Endothelial cell (in vitro differentiated cells): ENCODE data around the gene THAP2. TPM values are rescaled to one million over a fixed set of nuclear protein-coding genes. Genes with fewer than 3 reads are reported as not detected.

Experiments
- DNase-seq: peaks from one replicate; pipeline ENCODE4 v3.0.0; 2021; ENCODE audit warnings: low spot score
- H3K27ac Mint-ChIP-seq: one replicate; pipeline ENCODE4 v1.8.0; 2021; ENCODE audit warnings: mixed read lengths, inconsistent platforms; ENCODE audit not compliant: unreplicated experiment
- H3K27me3 Mint-ChIP-seq: one replicate; pipeline ENCODE4 v1.8.0; 2021; ENCODE audit warnings: mild to moderate bottlenecking, moderate library complexity, mixed read lengths, inconsistent platforms; ENCODE audit not compliant: unreplicated experiment
- H3K36me3 Mint-ChIP-seq: one replicate; pipeline ENCODE4 v1.8.0; 2021; ENCODE audit warnings: mild to moderate bottlenecking, low read depth, mixed read lengths, inconsistent platforms; ENCODE audit not compliant: unreplicated experiment
- H3K4me1 Mint-ChIP-seq: one replicate; pipeline ENCODE4 v1.8.0; 2021; ENCODE audit warnings: mild to moderate bottlenecking, mixed read lengths, inconsistent platforms; ENCODE audit not compliant: unreplicated experiment
- H3K4me3 Mint-ChIP-seq: one replicate; pipeline ENCODE4 v1.8.0; 2021; ENCODE audit warnings: mild to moderate bottlenecking, mixed read lengths, inconsistent platforms; ENCODE audit not compliant: unreplicated experiment
- H3K9me3 Mint-ChIP-seq: one replicate; pipeline ENCODE4 v1.8.0; 2021; ENCODE audit warnings: mixed read lengths, inconsistent platforms; ENCODE audit not compliant: unreplicated experiment
- CTCF ChIP-seq: fragments of 200-600 bp; sonication (generic); IDR thresholded peaks from one replicate; pipeline ENCODE4 v1.5.0; 2021; ENCODE audit warnings: antibody characterized with exemption; ENCODE audit not compliant: unreplicated experiment
- total RNA-seq: library from RNA; stranded (reverse); fragmentation: NEBNext Ultra II Directional; extraction: Animal tissue kit (Norgen Biotek cat#: 25700); gene quantifications from one replicate; pipeline ENCODE4 v1.2.1, GENCODE V29; 2021; ENCODE audit not compliant: unreplicated experiment

The THAP2 gene
- total RNA-seq, 1 donor from 2014 or later = 4.2 TPM

- DNase-seq = no peak
- Mint-ChIP-seq H3K36me3 (peaks cover 19% of the 10 kb centered on the region), H3K9me3 (no peaks in the 10 kb centered on the region), H3K27ac (no peak overlapping the region), H3K27me3 (no peaks in the 10 kb centered on the region), H3K4me3 (peak overlapping the region; percentile 38), H3K4me1 (peaks cover 6% of the 10 kb centered on the region)
- no peak for TF ChIP-seq CTCF
These were observed 36.6 kb upstream of the THAP2 start for GRCh38 chr12:71627438-71628002.

- DNase-seq = peak; percentile 22
- peak overlapping the region; percentile 83 for H3K27ac Mint-ChIP-seq
- peak; percentile 82 for TF ChIP-seq CTCF
- no peaks in the 10 kb centered on the region for H3K9me3 Mint-ChIP-seq
- H3K36me3 Mint-ChIP-seq = peaks cover 26% of the 10 kb centered on the region
- H3K27me3 Mint-ChIP-seq = peaks cover 1% of the 10 kb centered on the region
- H3K4me3 Mint-ChIP-seq = no peak overlapping the region
- no peaks in the 10 kb centered on the region for H3K4me1 Mint-ChIP-seq
These were observed 27.4 kb upstream of the THAP2 start for GRCh38 chr12:71636704-71637115.

- H3K36me3 Mint-ChIP-seq = peaks cover 30% of the 10 kb centered on the region
- TF ChIP-seq CTCF = no peak
- H3K9me3 Mint-ChIP-seq = no peaks in the 10 kb centered on the region
- H3K27me3 Mint-ChIP-seq = peaks cover 1% of the 10 kb centered on the region
- no peak overlapping the region for H3K4me3 Mint-ChIP-seq
- no peak overlapping the region for H3K27ac Mint-ChIP-seq
- DNase-seq = no peak
- H3K4me1 Mint-ChIP-seq = no peaks in the 10 kb centered on the region
These were observed 25.6 kb upstream of the THAP2 start for GRCh38 chr12:71638499-71638898.

GRCh38 chr12:71639341-71639760, 24.8 kb upstream of the THAP2 start:
- Mint-ChIP-seq H3K27ac (peak overlapping the region; percentile 30), H3K4me1 (no peaks in the 10 kb centered on the region), H3K4me3 (no peak overlapping the region), H3K27me3 (peaks cover 1% of the 10 kb centered on the region), H3K9me3 (no peaks in the 10 kb centered on the region), H3K36me3 (peaks cover 30% of the 10 kb centered on the region)
- TF ChIP-seq CTCF = no peak
- peak; percentile 13 for DNase-seq

- Mint-ChIP-seq H3K27ac (no peak overlapping the region), H3K4me3 (no peak overlapping the region), H3K27me3 (peaks cover 1% of the 10 kb centered on the region), H3K4me1 (no peaks in the 10 kb centered on the region), H3K36me3 (peaks cover 32% of the 10 kb centered on the region), H3K9me3 (no peaks in the 10 kb centered on the region)
- DNase-seq = no peak
- TF ChIP-seq CTCF = no peak
These were observed 23.8 kb upstream of the THAP2 start for GRCh38 chr12:71640316-71640715.
